CMK (cell line): Measurements from ENCODE around the gene SHANK1.

Experiments used
- DNase-seq: peaks from one replicate; pipeline ENCODE4 v3.0.0-alpha.2; 2010; ENCODE audit warnings: low read depth

SHANK1 gene

GRCh38 chr19:50686310-50687032 is 33.1 kb downstream of the SHANK1 start:
- no peak for DNase-seq

- DNase-seq: no peak
These were observed 40.2 kb downstream of the SHANK1 start for GRCh38 chr19:50679177-50680125.

GRCh38 chr19:50678323-50678722 is 41.3 kb downstream of the SHANK1 start:
- no peak for DNase-seq

GRCh38 chr19:50677636-50678035 is 42.0 kb downstream of the SHANK1 start:
- DNase-seq: no peak

GRCh38 chr19:50676625-50677197 is 42.9 kb downstream of the SHANK1 start:
- no peak for DNase-seq

- no peak for DNase-seq
These were observed 46.5 kb downstream of the SHANK1 start for GRCh38 chr19:50673118-50673517.

GRCh38 chr19:50670102-50670380 is 49.6 kb downstream of the SHANK1 start:
- no peak for DNase-seq

- no peak for DNase-seq
These were observed 50.1 kb downstream of the SHANK1 start for GRCh38 chr19:50669302-50670101.

- DNase-seq: no peak
These were observed 50.7 kb downstream of the SHANK1 start for GRCh38 chr19:50668879-50669278.

GRCh38 chr19:50668416-50668815 is 51.2 kb downstream of the SHANK1 start:
- no peak for DNase-seq

GRCh38 chr19:50667759-50668231 is 51.8 kb downstream of the SHANK1 start:
- no peak for DNase-seq

- DNase-seq: no peak
These were observed 52.3 kb downstream of the SHANK1 start for GRCh38 chr19:50667177-50667758.

- no peak for DNase-seq
These were observed 53.0 kb downstream of the SHANK1 start for GRCh38 chr19:50666346-50667176.

- DNase-seq: no peak
These were observed 55.4 kb downstream of the SHANK1 start for GRCh38 chr19:50664204-50664603.

GRCh38 chr19:50663482-50663790 is 56.2 kb downstream of the SHANK1 start:
- no peak for DNase-seq

- no peak for DNase-seq
These were observed 56.7 kb downstream of the SHANK1 start for GRCh38 chr19:50662651-50663481.

- DNase-seq: no peak
These were observed 57.6 kb downstream of the SHANK1 start for GRCh38 chr19:50661766-50662650.

GRCh38 chr19:50661023-50661422 is 58.6 kb downstream of the SHANK1 start:
- no peak for DNase-seq

- DNase-seq: no peak
These were observed 59.6 kb downstream of the SHANK1 start for GRCh38 chr19:50660088-50660366.
